ENCODE measurements around the gene ASCC3.

DNA sequence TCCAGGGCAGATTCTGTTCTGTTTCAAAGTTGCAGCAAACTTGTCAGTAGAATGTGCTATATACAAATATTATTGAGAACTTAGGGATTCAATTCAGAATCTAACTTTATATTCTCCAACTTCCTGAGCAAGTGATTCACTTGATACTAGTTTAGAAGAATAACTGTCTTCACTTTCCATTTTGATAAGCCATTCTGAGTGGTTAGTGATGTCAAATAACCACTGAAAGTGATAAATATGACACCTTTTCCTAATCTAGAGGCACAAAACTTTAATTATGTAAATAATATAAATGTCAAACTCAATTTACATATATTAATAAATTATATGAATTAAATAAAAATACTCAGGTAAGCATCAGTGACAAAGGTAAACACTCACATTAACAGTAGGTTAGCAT, 395.9 kb downstream of the ASCC3 start:
- TF ChIP-seq CTCF (conservative IDR thresholded peaks at IDR 0.05; ENCODE audit: low read depth, low read length): no peak
- no peak for TF ChIP-seq RAD21 (IDR thresholded peaks at IDR 0.05; ENCODE audit: low read length)
- TF ChIP-seq MAFK (IDR thresholded peaks at IDR 0.05; ENCODE audit: low read depth, low read length): no peak
- no peak for TF ChIP-seq RCOR1 (IDR thresholded peaks at IDR 0.05; ENCODE audit: insufficient replicate concordance, low read length)
- TF ChIP-seq, protein P1, sequence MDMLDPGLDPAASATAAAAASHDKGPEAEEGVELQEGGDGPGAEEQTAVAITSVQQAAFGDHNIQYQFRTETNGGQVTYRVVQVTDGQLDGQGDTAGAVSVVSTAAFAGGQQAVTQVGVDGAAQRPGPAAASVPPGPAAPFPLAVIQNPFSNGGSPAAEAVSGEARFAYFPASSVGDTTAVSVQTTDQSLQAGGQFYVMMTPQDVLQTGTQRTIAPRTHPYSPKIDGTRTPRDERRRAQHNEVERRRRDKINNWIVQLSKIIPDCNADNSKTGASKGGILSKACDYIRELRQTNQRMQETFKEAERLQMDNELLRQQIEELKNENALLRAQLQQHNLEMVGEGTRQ (IDR thresholded peaks at IDR 0.05; ENCODE audit: low read depth, low read length): no peak
- no peak for TF ChIP-seq FOS (IDR thresholded peaks at IDR 0.05; ENCODE audit: low read depth, low read length)
- TF ChIP-seq BHLHE40 (IDR thresholded peaks at IDR 0.05; ENCODE audit: low read depth, low read length): no peak
- TF ChIP-seq SMC3 (IDR thresholded peaks at IDR 0.05; ENCODE audit: low read depth, low read length): no peak
- TF ChIP-seq, protein P2, sequence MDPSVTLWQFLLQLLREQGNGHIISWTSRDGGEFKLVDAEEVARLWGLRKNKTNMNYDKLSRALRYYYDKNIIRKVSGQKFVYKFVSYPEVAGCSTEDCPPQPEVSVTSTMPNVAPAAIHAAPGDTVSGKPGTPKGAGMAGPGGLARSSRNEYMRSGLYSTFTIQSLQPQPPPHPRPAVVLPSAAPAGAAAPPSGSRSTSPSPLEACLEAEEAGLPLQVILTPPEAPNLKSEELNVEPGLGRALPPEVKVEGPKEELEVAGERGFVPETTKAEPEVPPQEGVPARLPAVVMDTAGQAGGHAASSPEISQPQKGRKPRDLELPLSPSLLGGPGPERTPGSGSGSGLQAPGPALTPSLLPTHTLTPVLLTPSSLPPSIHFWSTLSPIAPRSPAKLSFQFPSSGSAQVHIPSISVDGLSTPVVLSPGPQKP (IDR thresholded peaks at IDR 0.05; ENCODE audit: borderline replicate concordance, low read depth, low read length): no peak
- no peak for TF ChIP-seq POLR2A (IDR thresholded peaks at IDR 0.05; ENCODE audit: low read depth, low read length)
- no peak for TF ChIP-seq NFE2L2 (IDR thresholded peaks at IDR 0.05; ENCODE audit: low read depth, low read length)
- TF ChIP-seq CHD1 (IDR thresholded peaks at IDR 0.05; ENCODE audit: low read depth, low read length): no peak
